Activated T-helper 17 cell treated with anti-CD3 and anti-CD28 coated beads, Interleukin-2, amount 50 U/mL, for 72 hours (primary cell): Measurements from ENCODE around the gene KCNIP3. TPM values are rescaled to one million over a fixed set of nuclear protein-coding genes. Genes with fewer than 3 reads are reported as not detected.
"Not testable (repeated sequence)": the region's sequence is repeated elsewhere in the genome, so short reads cannot be mapped to it uniquely, and the experiment has no call there.

Experiments used
- ATAC-seq: fragments of 150-1000 bp; cut with Tn5 transposase; replicated peaks from 2 replicates; pipeline ENCODE4 v1.10.0; 2021; ENCODE audit warnings: mild to moderate bottlenecking, moderate library complexity
- H3K27ac Mint-ChIP-seq: one replicate; pipeline ENCODE4 v1.8.0; 2022; ENCODE audit warnings: mixed read lengths
- H3K27me3 Mint-ChIP-seq: one replicate; pipeline ENCODE4 v1.8.0; 2022; ENCODE audit warnings: mixed read lengths
- H3K36me3 Mint-ChIP-seq: one replicate; pipeline ENCODE4 v1.8.0; 2022; ENCODE audit warnings: low read depth, mild to moderate bottlenecking, mixed read lengths
- H3K4me1 Mint-ChIP-seq: one replicate; pipeline ENCODE4 v1.8.0; 2022; ENCODE audit warnings: mixed read lengths
- H3K4me3 Mint-ChIP-seq: one replicate; pipeline ENCODE4 v1.8.0; 2022; ENCODE audit warnings: mild to moderate bottlenecking, mixed read lengths
- H3K9me3 Mint-ChIP-seq: one replicate; pipeline ENCODE4 v1.8.0; 2022; ENCODE audit warnings: mixed read lengths
- total RNA-seq, 2 donors: library from RNA; stranded (reverse); gene quantifications; one replicate each; pipeline ENCODE4 v1.2.3, GENCODE V29; 2022

KCNIP3 gene
- total RNA-seq: not detected

DNA sequence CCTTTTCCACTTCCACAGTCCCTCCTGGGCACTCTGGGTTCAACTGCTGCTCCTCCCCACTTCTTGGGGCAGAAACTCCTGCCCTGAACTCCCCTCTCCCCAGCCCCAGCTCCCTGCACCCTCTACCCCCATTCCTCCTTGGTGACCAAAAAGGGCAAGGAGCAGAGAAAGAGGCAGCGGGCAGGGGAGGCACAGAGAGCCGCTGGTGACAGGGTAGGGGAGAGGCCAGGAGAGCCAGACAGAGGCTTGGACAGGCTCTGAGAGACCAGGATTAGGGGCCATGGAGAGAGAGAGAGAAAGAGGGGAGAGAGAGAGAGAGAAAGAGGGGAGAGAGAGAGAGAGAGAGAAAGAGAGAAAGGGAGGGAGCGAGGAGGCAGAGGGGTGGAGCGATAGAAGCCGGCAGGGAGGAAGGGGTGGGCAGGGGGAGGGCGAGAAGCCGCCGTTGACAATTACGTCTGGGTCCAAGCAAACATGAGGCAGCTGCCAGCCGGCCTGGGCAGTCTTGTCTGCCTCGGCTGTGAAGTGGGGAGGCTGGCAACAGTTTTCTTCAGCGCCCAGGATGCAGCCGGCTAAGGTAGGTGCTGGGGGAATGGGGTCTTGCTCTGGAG is at the start of gene KCNIP3:
Gene KCNIP3 (plus strand): TSS at position 468 of the 608 bp plus-strand sequence. CDS start 92 bp downstream, at position 560.
- no peak for ATAC-seq
- H3K27me3 Mint-ChIP-seq: peaks cover 12% of the 10 kb centered on the region
- no peaks in the 10 kb centered on the region for H3K36me3 Mint-ChIP-seq

DNA sequence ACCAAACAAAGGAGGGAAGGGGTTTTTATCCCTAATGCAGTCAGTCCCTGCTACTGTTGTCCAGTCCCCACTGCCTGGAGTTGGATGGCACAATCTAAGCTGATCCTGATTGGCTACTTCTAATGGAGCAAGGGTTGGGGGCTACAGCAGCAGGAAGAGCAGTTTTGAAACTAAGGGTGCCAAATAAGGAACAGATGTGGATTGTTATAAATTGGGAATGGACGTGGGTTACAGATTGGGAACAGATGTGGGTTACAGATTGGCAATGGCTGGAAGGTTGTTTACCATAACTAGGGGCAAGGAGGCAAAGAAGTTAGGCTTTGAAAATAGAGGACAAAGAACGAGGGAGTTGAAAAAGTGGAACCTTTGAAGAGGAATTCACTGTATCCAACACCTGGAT is 38.9 kb upstream of the KCNIP3 start:
- peaks cover 26% of the 10 kb centered on the region for H3K9me3 Mint-ChIP-seq
- H3K36me3 Mint-ChIP-seq: no peaks in the 10 kb centered on the region
- peaks cover 16% of the 10 kb centered on the region for H3K27me3 Mint-ChIP-seq
- no peak for ATAC-seq
- no peak overlapping the region for H3K27ac Mint-ChIP-seq
- H3K4me1 Mint-ChIP-seq: no peaks in the 10 kb centered on the region
- no peak overlapping the region for H3K4me3 Mint-ChIP-seq

More for the DNA sequence above, at the start of gene KCNIP3:
- Mint-ChIP-seq H3K27ac (no peak within 1 kb of the TSS), H3K4me1 (no peaks in the 10 kb centered on the region), H3K4me3 (no peak within 1 kb of the TSS), H3K9me3 (no peaks in the 10 kb centered on the region)

DNA sequence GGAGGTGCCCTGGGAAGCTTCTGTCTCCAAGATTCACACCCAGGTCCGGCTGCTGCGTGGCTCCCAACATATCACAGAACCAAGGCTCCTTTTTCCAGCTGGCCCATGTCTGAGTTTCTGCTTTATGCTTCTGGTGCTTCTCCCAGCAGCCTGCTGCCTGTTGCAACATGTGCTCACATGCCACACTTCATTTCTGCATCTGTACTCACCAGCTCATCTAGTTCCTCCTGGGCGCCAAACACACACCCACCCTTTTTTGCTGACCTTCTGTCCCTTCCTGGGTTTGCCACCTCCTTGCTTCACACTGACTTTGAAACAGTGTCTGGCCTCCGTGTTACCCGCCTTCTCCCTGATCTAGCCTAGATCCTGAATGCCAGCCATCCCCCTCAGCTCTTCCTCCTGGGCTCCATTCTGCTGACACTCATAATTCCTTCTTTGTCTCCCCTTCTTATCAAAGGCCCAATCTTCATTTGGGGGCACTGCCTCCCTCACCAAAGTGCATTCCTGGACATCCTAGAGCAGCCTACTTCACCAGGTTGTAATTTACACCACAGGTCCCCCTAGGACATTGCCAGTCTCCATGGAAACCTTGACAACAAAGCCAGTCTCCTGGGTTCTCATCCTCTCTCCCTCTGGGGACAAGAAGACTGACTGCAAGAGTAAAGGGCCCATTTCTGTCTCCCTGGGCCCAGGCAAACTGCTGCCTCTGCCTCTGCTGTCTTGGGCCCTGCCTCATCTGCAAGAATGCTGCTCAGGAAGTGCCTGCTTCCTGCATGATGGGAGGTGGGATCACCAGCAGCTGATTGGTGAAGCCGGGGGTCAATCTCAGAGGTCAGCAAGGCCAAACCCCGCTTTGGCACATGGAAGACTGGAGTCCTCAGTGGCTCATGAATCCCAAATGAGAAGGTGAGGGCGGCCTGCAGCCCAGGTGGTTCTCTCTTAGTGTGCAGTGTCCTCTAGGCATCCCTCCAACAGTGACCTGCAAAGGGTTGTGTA is 36.8 kb upstream of the KCNIP3 start:
- H3K4me3 Mint-ChIP-seq: no peak overlapping the region
- H3K36me3 Mint-ChIP-seq: no peaks in the 10 kb centered on the region
- peaks cover 16% of the 10 kb centered on the region for H3K27me3 Mint-ChIP-seq
- H3K9me3 Mint-ChIP-seq: peaks cover 21% of the 10 kb centered on the region
- no peaks in the 10 kb centered on the region for H3K4me1 Mint-ChIP-seq
- H3K27ac Mint-ChIP-seq: no peak overlapping the region
- ATAC-seq: no peak

DNA sequence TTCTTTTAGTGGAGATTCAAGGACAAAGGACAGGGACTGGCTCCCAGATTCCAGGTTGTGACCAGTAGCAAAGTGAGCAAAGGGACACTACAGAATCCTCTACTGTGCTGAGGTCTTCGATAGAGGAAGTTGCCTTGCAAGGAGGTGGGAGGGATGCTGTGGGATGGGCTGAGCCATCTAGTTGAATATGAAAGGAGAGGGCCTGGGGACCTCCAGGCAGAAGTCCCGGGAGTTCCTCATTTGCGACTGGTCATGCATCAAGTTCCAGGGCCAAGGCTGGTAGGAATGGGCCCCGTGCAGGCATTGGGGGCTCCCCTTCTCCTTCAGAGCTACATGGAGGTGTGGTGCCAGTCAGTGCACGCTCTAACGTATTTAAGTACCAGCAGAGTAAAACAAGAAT is 35.5 kb upstream of the KCNIP3 start:
- H3K4me3 Mint-ChIP-seq: no peak overlapping the region
- ATAC-seq: no peak
- H3K36me3 Mint-ChIP-seq: no peaks in the 10 kb centered on the region
- peaks cover 16% of the 10 kb centered on the region for H3K27me3 Mint-ChIP-seq
- no peaks in the 10 kb centered on the region for H3K4me1 Mint-ChIP-seq
- H3K27ac Mint-ChIP-seq: no peak overlapping the region
- H3K9me3 Mint-ChIP-seq: peaks cover 17% of the 10 kb centered on the region

DNA sequence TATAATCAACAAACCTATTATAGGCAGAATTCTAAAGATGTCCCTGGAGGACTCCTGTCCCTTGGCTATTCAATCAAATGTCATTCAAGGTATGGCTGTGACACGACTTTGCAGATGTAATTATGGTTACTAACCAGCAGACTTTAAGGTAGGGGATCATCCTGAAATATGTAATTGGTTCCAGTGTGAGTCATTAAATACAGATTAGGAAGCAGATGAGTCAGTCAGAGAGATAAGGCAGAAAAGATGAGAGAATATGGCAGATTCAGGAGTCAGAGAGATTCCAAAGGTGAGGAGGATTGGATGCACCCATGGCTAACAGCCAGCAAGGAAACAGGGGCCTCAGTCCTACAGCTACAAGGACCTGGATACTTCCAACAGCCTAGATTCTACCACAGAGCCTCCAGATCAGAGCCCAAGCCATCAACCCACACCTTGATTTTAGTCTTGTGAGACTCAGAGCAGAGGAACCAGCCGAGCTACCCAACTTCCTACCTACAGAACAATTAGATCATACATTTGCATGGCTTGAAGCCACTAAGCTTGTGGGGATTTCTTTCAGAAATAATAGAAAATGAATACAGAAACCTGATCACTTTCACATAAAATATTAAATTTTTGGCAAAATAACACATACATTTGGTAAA is 34.1 kb upstream of the KCNIP3 start:
- peak; percentile 34 for ATAC-seq
- Mint-ChIP-seq H3K27me3 (peaks cover 16% of the 10 kb centered on the region), H3K9me3 (peaks cover 14% of the 10 kb centered on the region), H3K36me3 (no peaks in the 10 kb centered on the region), H3K27ac (no peak overlapping the region), H3K4me3 (no peak overlapping the region), H3K4me1 (no peaks in the 10 kb centered on the region)

DNA sequence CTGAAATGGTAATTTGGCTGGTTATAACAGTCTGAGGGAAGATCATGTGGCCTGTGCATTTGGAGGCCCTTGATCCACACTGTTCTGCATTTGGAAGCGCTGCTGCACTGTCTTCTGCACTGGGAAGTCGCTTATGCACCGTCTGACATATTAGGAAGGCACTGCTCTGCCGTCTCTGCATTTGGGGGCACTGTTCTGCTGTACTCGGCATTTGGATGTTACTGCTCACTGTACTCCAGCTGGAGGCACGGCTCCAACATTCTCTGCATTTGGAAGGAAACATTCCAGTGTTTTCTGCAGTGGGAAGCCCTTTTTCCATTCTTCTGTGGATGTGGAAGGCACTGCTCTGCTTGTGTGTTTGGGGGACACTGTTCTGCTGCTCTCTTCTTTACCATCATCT is 32.5 kb upstream of the KCNIP3 start:
- Mint-ChIP-seq H3K27ac (no peak overlapping the region), H3K9me3 (peaks cover 3% of the 10 kb centered on the region), H3K4me3 (no peak overlapping the region), H3K27me3 (peaks cover 7% of the 10 kb centered on the region), H3K4me1 (no peaks in the 10 kb centered on the region), H3K36me3 (no peaks in the 10 kb centered on the region)
- no peak for ATAC-seq

DNA sequence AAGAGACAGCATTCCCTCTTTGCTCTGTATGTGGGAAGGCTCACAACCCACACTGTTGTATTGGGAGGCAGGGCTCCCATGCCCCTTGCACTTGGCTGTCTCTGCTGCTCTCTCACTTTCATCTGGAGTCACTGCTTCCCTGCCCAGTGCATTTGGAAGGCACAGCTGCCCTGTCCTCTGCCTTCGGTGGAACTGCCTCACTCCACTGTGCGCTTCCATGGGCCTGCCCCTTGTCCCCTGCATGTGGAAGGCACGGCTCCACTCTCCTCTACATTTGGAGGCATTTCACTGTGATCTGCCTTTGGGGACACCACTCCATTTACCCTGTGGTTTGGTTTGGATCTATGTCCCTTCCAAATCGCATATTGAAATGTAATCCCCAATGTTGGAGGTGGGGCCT is 32.0 kb upstream of the KCNIP3 start:
- H3K9me3 Mint-ChIP-seq: peaks cover 3% of the 10 kb centered on the region
- no peak for ATAC-seq

DNA sequence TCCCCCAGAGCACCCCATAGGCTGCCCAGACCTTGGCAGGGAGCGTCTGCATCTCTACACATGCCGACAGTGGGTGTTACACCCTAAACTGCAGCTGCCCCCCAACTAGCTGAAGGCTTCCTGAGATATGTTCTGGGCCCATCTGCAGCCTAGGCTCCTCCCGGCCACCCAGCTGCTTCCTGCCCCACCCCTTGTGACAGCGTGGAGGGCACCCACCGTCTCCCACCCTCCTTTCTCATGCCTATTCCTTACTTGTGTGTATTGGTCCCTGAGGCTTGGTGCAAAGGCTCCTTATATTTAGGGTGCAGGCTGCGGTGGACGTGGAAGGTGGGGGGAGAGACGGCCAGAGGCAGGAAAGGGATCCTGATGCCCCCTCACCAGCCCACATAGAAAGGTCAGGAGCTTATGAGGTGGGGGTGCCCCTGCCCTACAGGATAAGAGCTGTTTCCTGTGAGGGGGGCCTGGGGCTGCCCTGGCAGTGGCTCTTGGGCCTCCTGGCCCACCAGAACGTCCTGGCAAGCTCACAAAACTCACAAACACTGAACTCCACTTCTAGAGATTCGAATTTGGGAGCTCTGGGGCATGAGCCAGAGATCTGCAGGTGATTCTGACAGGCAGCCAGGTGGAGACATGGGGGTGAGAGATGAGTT is 30.2 kb upstream of the KCNIP3 start:
- no peaks in the 10 kb centered on the region for H3K36me3 Mint-ChIP-seq
- no peaks in the 10 kb centered on the region for H3K9me3 Mint-ChIP-seq
- ATAC-seq: no peak
- H3K27ac Mint-ChIP-seq: no peak overlapping the region
- no peaks in the 10 kb centered on the region for H3K4me1 Mint-ChIP-seq
- no peak overlapping the region for H3K4me3 Mint-ChIP-seq
- H3K27me3 Mint-ChIP-seq: peaks cover 4% of the 10 kb centered on the region

More for the DNA sequence above, 32.0 kb upstream of the KCNIP3 start:
- Mint-ChIP-seq H3K27ac (no peak overlapping the region), H3K27me3 (peaks cover 8% of the 10 kb centered on the region), H3K4me1 (no peaks in the 10 kb centered on the region), H3K36me3 (no peaks in the 10 kb centered on the region), H3K4me3 (no peak overlapping the region)

DNA sequence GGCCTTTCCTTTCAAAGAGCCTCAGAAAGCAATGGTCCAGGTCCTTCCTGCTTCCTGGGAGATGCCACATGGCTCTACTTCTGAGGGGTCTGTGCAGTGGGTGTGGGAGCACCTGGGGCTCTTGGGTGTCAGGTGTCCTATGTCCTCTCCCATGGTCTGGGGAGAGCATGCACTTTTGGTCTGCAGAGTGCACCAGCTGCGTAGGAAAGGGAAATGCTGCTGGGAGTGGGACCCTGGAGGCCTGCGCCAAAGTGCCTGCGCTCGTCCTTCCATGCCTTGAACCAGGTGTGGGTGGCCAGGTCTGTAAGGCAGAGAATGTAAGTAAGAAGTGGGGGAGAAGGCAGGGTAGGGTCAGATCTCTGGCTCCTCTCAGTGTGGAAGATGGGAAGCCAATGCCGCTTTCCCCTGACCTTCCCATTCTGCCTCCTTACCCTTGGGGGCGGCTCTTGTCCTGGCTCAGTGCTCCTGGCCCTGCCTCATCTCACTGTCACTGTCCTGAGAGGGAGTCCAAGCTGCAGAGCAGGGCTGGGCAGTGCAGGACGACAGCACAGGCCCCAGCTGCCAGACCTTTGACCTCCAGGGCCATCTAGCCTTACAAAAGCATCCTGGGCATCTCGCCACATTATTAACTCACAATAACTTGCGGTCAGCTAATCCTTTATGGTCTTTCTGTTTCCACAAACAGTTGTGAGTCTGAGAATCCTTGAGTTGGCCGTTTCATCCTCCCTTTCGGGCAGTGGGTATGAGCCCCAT is 29.5 kb upstream of the KCNIP3 start:
- H3K36me3 Mint-ChIP-seq: no peaks in the 10 kb centered on the region
- no peak for ATAC-seq
- H3K27ac Mint-ChIP-seq: no peak overlapping the region

DNA sequence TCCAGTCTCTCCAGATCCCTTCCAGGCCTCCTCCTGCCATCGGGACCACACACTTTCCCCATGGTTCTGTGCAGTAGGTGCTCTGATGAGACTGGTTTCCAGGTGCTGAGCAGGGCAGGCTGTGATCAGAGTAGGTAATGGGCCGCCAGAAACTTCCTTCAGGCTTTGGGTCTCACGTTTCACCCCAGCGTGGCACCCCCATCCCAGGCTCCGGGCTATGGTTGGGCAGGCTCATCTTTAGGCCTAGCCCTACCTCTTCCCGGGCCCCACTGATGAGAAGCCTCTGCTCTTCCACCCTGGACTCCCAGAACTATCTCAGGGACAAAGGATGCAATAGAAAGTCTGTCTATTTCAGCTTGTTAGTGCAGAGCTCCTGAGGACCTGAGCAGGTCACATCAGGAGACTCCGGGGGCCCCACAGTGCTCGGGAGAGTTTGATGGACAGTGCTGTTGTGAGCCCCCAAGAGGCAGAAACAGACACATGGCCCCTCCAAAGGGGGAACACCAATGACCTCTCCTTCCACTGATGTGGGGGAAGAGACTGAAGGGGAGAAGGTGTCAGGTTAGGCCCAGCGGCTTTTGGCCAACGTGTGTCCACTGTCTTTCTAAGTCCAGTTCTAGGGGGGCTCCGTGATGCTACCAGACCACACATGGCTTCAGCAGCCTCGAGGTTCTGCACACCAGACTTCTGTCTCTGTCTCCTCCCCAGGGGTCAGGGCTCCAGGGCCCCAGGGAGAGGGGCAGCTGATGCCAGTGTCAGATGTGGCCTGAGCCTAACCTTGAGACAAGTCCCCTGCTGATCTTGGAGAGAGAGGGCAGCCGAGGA is 28.7 kb upstream of the KCNIP3 start:
- Mint-ChIP-seq H3K27me3 (peaks cover 4% of the 10 kb centered on the region), H3K9me3 (no peaks in the 10 kb centered on the region), H3K36me3 (no peaks in the 10 kb centered on the region), H3K4me1 (no peaks in the 10 kb centered on the region), H3K27ac (no peak overlapping the region), H3K4me3 (no peak overlapping the region)
- no peak for ATAC-seq

More for the DNA sequence above, 29.5 kb upstream of the KCNIP3 start:
- no peak overlapping the region for H3K4me3 Mint-ChIP-seq
- H3K4me1 Mint-ChIP-seq: no peaks in the 10 kb centered on the region
- peaks cover 4% of the 10 kb centered on the region for H3K27me3 Mint-ChIP-seq
- no peaks in the 10 kb centered on the region for H3K9me3 Mint-ChIP-seq

DNA sequence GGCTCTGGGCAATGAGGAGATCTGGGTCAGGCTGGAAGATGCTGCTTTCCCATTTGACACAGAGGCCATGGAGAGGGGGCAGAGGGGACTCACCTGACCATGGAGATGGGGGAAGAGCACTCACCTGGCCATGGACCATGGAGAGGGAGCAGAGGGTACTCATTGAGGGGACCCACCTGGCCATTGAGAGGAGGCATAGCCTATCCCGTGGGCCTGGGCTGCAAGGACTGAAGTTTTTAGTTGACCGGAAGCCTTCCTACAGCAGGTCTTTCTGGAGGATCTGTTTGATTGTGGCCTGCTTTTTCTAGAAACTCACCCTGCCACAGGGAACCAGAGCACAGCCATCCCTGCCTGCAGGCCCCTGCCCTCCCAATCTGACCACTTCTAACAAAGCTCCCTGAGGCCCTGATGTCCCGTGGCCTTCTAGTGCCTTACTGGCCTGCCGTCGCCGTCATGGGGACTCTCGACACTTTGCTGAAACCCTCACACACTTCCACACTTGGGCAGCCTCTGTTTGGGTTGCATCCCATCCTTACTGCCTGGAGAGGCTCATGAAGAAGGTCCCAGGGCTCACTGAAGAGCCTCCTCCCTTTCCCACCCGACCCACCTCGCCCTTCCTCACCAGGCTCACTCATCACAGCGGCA is 28.0 kb upstream of the KCNIP3 start:
- no peaks in the 10 kb centered on the region for H3K36me3 Mint-ChIP-seq
- no peak for ATAC-seq
- no peak overlapping the region for H3K4me3 Mint-ChIP-seq
- no peaks in the 10 kb centered on the region for H3K9me3 Mint-ChIP-seq
- H3K4me1 Mint-ChIP-seq: no peaks in the 10 kb centered on the region
- peaks cover 4% of the 10 kb centered on the region for H3K27me3 Mint-ChIP-seq
- no peak overlapping the region for H3K27ac Mint-ChIP-seq

DNA sequence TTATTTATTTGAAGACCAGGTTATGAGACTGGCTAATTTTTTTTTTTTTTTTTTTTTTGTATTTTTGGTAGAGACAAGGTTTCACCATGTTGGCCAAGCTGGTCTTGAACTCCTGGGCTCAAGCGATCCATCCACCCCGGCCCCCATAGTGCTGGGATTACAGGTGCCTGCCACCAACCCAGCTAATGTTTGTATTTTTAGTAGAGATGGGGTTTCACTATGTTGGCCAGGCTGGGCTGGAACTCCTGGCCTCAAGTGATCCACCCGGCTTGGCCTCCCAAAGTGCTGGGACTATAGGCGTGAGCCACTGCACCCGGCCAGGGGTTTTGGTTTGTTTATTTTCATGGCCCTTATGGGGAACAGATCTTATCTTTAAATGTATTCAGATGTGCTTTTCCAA is 27.4 kb upstream of the KCNIP3 start:
- not testable (repeated sequence) for ATAC-seq, H3K27me3 Mint-ChIP-seq, H3K9me3 Mint-ChIP-seq, H3K4me1 Mint-ChIP-seq, H3K27ac Mint-ChIP-seq, H3K4me3 Mint-ChIP-seq, H3K36me3 Mint-ChIP-seq
